Measurements from ENCODE around the gene PIAS1.

Gene PIAS1

DNA sequence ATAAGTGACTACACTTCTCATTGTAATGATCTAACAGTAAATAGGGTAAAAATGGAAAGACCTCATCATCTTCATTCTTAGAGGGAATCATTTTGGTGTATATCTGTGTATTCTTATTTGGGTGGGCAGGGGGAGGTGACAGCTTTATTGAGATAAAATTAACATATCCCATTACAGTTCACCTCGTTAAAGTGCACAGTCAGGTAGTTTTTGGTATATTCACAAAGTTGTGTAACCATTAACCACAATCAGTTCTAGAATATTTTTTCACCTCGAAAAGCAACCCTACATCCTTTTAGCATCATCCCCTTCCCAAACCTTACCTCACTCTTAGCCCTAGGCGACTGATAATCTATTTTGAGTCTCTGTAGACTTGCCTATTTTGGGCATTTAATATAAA is 8.1 kb downstream of the PIAS1 start:
- Histone ChIP-seq H3K36me3 (replicated peaks; ENCODE audit: insufficient read depth, low read length) (no peaks in the 10 kb centered on the region), H3K9ac (ENCODE audit: low read length) (no peak overlapping the region), H3K4me1 (ENCODE audit: low read length) (0 out of 2 replicates have a peak, but pooled peaks cover 5% of the 10 kb centered on the region), H3K4me2 (ENCODE audit: low read depth, low read length) (no peak overlapping the region), H3K9me2 (replicated peaks; ENCODE audit: insufficient read depth, low read length) (no peaks in the 10 kb centered on the region), H3K27me3 (replicated peaks; ENCODE audit: insufficient read depth, low read length) (no peaks in the 10 kb centered on the region), H4K20me1 (ENCODE audit: insufficient read depth, low read length) (peaks cover 20% of the 10 kb centered on the region; the same call in 1 of the 2 replicates), H2AFZ (ENCODE audit: low read length) (no peak overlapping the region), H3K4me3 (ENCODE audit: low read length) (no peak overlapping the region), H3K9me3 (replicated peaks; ENCODE audit: insufficient read depth, low read length) (no peaks in the 10 kb centered on the region), H3K27ac (ENCODE audit: low read length) (no peak overlapping the region), H3K79me2 (ENCODE audit: low read length) (peaks cover 99% of the 10 kb centered on the region), H3F3A (ENCODE audit: insufficient read depth, low read length) (no peaks in the 10 kb centered on the region)
- no peak for DNase-seq
- TF ChIP-seq EZH2phosphoT487 (IDR thresholded peaks at IDR 0.05; ENCODE audit: low read length) (no peak), EZH2 (optimal IDR thresholded peaks at IDR 0.05; ENCODE audit: low read depth, low read length) (no peak), CTCF (IDR thresholded peaks at IDR 0.05; ENCODE audit: low read length) (no peak)

DNA sequence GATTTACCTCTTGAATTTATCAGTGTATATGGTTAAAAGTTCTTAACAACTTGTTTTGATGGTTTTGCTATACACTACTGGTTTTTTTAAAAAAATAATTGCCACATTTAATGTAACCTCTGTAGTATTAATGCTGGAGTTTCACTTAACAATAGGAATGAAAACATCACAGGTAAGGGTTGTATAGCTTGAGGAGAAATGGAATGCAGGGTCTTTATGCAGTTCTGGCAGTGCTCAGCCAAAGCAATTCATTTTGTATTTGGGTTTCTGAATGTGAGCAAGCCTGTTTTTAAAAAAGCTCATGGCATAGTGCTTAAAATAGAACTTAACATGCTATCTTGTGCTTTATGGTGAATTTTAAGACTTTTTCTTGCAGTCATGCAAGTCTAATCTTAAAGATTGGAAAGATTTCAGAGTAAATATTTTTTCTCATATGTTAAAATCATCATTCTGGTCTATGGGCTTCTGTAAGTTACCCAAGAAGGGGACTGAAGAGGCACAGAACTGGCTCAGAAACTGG is 8.9 kb downstream of the PIAS1 start:
- no peaks in the 10 kb centered on the region for H3K27me3 ChIP-seq (replicated peaks; ENCODE audit: insufficient read depth, low read length)
- H3K4me1 ChIP-seq (ENCODE audit: low read length) = 0 out of 2 replicates have a peak, but pooled peaks cover 5% of the 10 kb centered on the region
- TF ChIP-seq EZH2 (optimal IDR thresholded peaks at IDR 0.05; ENCODE audit: low read depth, low read length) = no peak
- TF ChIP-seq EZH2phosphoT487 (IDR thresholded peaks at IDR 0.05; ENCODE audit: low read length) = no peak
- no peak for TF ChIP-seq CTCF (IDR thresholded peaks at IDR 0.05; ENCODE audit: low read length)
- DNase-seq = no peak
- no peak overlapping the region for H3K9ac ChIP-seq (ENCODE audit: low read length)
- H3K9me3 ChIP-seq (replicated peaks; ENCODE audit: insufficient read depth, low read length) = no peaks in the 10 kb centered on the region
- H2AFZ ChIP-seq (ENCODE audit: low read length) = no peak overlapping the region
- peaks cover 20% of the 10 kb centered on the region; the same call in 1 of the 2 replicates for H4K20me1 ChIP-seq (ENCODE audit: insufficient read depth, low read length)
- no peaks in the 10 kb centered on the region for H3K9me2 ChIP-seq (replicated peaks; ENCODE audit: insufficient read depth, low read length)
- peaks cover 99% of the 10 kb centered on the region for H3K79me2 ChIP-seq (ENCODE audit: low read length)
- H3K36me3 ChIP-seq (replicated peaks; ENCODE audit: insufficient read depth, low read length) = no peaks in the 10 kb centered on the region
- no peak overlapping the region for H3K4me3 ChIP-seq (ENCODE audit: low read length)
- H3K27ac ChIP-seq (ENCODE audit: low read length) = no peak overlapping the region
- H3F3A ChIP-seq (ENCODE audit: insufficient read depth, low read length) = no peaks in the 10 kb centered on the region
- no peak overlapping the region for H3K4me2 ChIP-seq (ENCODE audit: low read depth, low read length)

GRCh38 chr15:68063606-68064005 is 9.5 kb downstream of the PIAS1 start:
- H3K27me3 ChIP-seq (replicated peaks; ENCODE audit: insufficient read depth, low read length) = no peaks in the 10 kb centered on the region
- H3K79me2 ChIP-seq (ENCODE audit: low read length) = peaks cover 99% of the 10 kb centered on the region
- H2AFZ ChIP-seq (ENCODE audit: low read length) = no peak overlapping the region
- DNase-seq = no peak
- H3K9ac ChIP-seq (ENCODE audit: low read length) = no peak overlapping the region
- H3K36me3 ChIP-seq (replicated peaks; ENCODE audit: insufficient read depth, low read length) = no peaks in the 10 kb centered on the region
- 0 out of 2 replicates have a peak, but pooled peaks cover 5% of the 10 kb centered on the region for H3K4me1 ChIP-seq (ENCODE audit: low read length)
- TF ChIP-seq EZH2 (optimal IDR thresholded peaks at IDR 0.05; ENCODE audit: low read depth, low read length) = no peak
- TF ChIP-seq CTCF (IDR thresholded peaks at IDR 0.05; ENCODE audit: low read length) = no peak
- TF ChIP-seq EZH2phosphoT487 (IDR thresholded peaks at IDR 0.05; ENCODE audit: low read length) = no peak
- H3K4me2 ChIP-seq (ENCODE audit: low read depth, low read length) = no peak overlapping the region
- H4K20me1 ChIP-seq (ENCODE audit: insufficient read depth, low read length) = peaks cover 17% of the 10 kb centered on the region; the same call in 1 of the 2 replicates
- H3K9me3 ChIP-seq (replicated peaks; ENCODE audit: insufficient read depth, low read length) = no peaks in the 10 kb centered on the region
- no peaks in the 10 kb centered on the region for H3K9me2 ChIP-seq (replicated peaks; ENCODE audit: insufficient read depth, low read length)
- H3K4me3 ChIP-seq (ENCODE audit: low read length) = no peak overlapping the region
- no peaks in the 10 kb centered on the region for H3F3A ChIP-seq (ENCODE audit: insufficient read depth, low read length)
- no peak overlapping the region for H3K27ac ChIP-seq (ENCODE audit: low read length)
